ENCODE measurements around the gene TMOD4. TPM values are rescaled to one million over a fixed set of nuclear protein-coding genes. Genes with fewer than 3 reads are reported as not detected.

TMOD4 gene
- total RNA-seq, 1 experiment from 2014 or later: 1.3 TPM

GRCh38 chr1:151199873-151200581 lies 24.2 kb upstream of the TMOD4 start:
- Mint-ChIP-seq H3K4me3 (ENCODE audit: unreplicated experiment) (peak overlapping the region; percentile 89), H3K36me3 (ENCODE audit: insufficient read depth, unreplicated experiment) (peaks cover 74% of the 10 kb centered on the region), H3K4me1 (ENCODE audit: low read depth, unreplicated experiment) (peaks cover 13% of the 10 kb centered on the region), H3K27me3 (ENCODE audit: insufficient read depth, unreplicated experiment) (no peaks in the 10 kb centered on the region), H3K27ac (ENCODE audit: unreplicated experiment) (peak overlapping the region; percentile 92), H3K9me3 (ENCODE audit: unreplicated experiment) (no peaks in the 10 kb centered on the region)
- H3K27me3 ChIP-seq (replicated peaks; ENCODE audit: control insufficient read depth, insufficient read depth, low read length): no peaks in the 10 kb centered on the region
- no peak for TF ChIP-seq CTCF (IDR thresholded peaks at IDR 0.05; ENCODE audit: insufficient read depth in 1 of 2, low read depth in 1 of 2, low read length in 1 of 2, severe bottlenecking in 1 of 2, unreplicated experiment in 1 of 2)
- no peaks in the 10 kb centered on the region; the same call in none of the 2 replicates for H3K36me3 ChIP-seq (ENCODE audit: control insufficient read depth, insufficient read depth, low read length)
- H3K4me3 ChIP-seq (ENCODE audit: low read depth, low read length): peak overlapping the region; percentile 60
- no TSS peak for BruUV-seq (replicated peaks)
- H3K4me1 ChIP-seq: peaks cover 4% of the 10 kb centered on the region; the same call in 1 of the 2 replicates
- CTCF ChIA-PET: interaction anchor here (0.5 to 1.6 kb wide), 3 partner anchors 15 to 52 kb away, joined by 3 to 6 read pairs (median 4); no protein-coding TSS in a partner anchor
- H3K9me3 ChIP-seq: no peaks in the 10 kb centered on the region
- POLR2A ChIA-PET: interaction anchor here (0.6 to 1.0 kb wide), 2 partner anchors 10 to 913 kb away, joined by 5 to 7 read pairs; partner anchors contain the start of gene VPS72
- intact Hi-C loops (cut with micrococcal nuclease; ENCODE audit: unreplicated experiment): loop anchor here (5.0 kb wide), 3 partner anchors 312 to 792 kb away; partner anchors contain the start of genes CGN, S100A10 and SNX27
- peak in 1 of 2 experiments; percentile 23 for DNase-seq

GRCh38 chr1:151198254-151199127 lies 22.7 kb upstream of the TMOD4 start, which contains the start of gene PIP5K1A:
TSS of gene PIP5K1A (plus strand) at chr1:151198552. CDS start at chr1:151198997, 445 bp downstream.
- Mint-ChIP-seq H3K4me1 (ENCODE audit: low read depth, unreplicated experiment) (peaks cover 13% of the 10 kb centered on the region), H3K36me3 (ENCODE audit: insufficient read depth, unreplicated experiment) (peaks cover 60% of the 10 kb centered on the region), H3K27ac (ENCODE audit: unreplicated experiment) (peak within 1 kb of the TSS; percentile 92), H3K9me3 (ENCODE audit: unreplicated experiment) (no peaks in the 10 kb centered on the region), H3K4me3 (ENCODE audit: unreplicated experiment) (peak within 1 kb of the TSS; percentile 89), H3K27me3 (ENCODE audit: insufficient read depth, unreplicated experiment) (no peaks in the 10 kb centered on the region)
- Histone ChIP-seq H3K27me3 (replicated peaks; ENCODE audit: control insufficient read depth, insufficient read depth, low read length) (no peaks in the 10 kb centered on the region), H3K4me1 (peaks cover 4% of the 10 kb centered on the region; the same call in 1 of the 2 replicates), H3K36me3 (ENCODE audit: control insufficient read depth, insufficient read depth, low read length) (no peaks in the 10 kb centered on the region; the same call in 1 of the 2 replicates), H3K9me3 (no peaks in the 10 kb centered on the region), H3K4me3 (ENCODE audit: low read depth, low read length) (peak within 1 kb of the TSS; percentile 60)
- intact Hi-C loops (cut with micrococcal nuclease; ENCODE audit: unreplicated experiment): loop anchor here (1.0 to 5.0 kb wide), 4 partner anchors 83 to 794 kb away; partner anchors contain the start of genes CGN, S100A10 and SNX27
- BruUV-seq (replicated peaks): TSS peak; percentile 27
- ChIA-PET POLR2A (interaction anchor here (0.6 to 0.9 kb wide), 3 partner anchors 9 to 56 kb away, joined by 3 read pairs; partner anchors contain the start of genes PSMD4 and VPS72), CTCF (no interaction called here)
- DNase-seq: peak; percentile 97 to 98
- TF ChIP-seq CTCF (IDR thresholded peaks at IDR 0.05; ENCODE audit: insufficient read depth in 1 of 2, low read depth in 1 of 2, low read length in 1 of 2, severe bottlenecking in 1 of 2, unreplicated experiment in 1 of 2): no peak
